HG02938 (cell line): ENCODE data around the gene OAS3.
"Not testable (repeated sequence)": the region's sequence is repeated elsewhere in the genome, so short reads cannot be mapped to it uniquely, and the experiment has no call there.

Experiments used
- ATAC-seq: cut with Tn5 transposase; IDR thresholded peaks from one replicate; pipeline ENCODE4 v1.9.1; 2021; ENCODE audit warnings: mild to moderate bottlenecking, moderate library complexity; ENCODE audit not compliant: unreplicated experiment

The OAS3 gene

DNA sequence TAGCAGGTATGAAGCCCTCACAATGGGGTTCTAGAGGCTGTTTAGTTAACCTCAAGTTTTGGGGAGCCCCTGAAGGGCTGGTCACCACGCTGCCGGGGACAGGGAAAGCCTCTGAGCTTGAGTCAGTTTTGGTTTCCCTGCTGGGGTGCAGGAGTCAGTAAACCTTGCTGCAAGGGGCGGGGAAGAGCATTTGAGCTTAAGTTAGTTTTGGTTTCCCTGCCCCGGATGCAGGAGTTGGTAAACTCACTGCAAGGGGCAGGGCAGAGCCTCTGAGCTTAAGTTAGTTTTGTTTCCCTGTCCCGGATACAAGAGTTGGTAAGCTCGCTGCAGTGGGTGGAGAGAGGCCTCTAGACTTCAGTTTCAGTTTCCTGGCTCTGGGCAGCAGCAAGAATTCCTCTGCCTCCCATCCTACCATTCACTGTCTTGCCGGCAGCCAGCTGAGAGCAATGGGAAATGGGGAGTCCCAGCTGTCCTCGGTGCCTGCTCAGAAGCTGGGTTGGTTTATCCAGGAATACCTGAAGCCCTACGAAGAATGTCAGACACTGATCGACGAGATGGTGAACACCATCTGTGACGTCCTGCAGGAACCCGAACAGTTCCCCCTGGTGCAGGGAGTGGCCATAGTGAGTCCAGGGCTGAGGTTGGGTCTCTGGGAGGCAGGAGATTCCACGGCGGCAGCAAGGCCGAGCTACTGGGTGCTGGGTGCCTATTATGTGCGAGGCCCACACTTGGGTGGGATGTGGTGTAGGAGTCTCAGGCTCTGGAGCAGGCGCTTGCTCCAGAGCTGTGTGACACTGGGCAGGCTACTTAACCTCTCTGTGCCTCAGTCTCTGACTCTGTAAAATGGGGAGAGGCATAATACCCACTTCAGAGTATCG lies 40.1 kb downstream of the OAS3 start, which contains the start of gene OAS2:
Gene OAS2, plus strand, starts transcription at position 357 of the 878 bp plus-strand sequence. Its CDS starts 90 bp downstream, at position 447.
- peak; percentile 93 for ATAC-seq

DNA sequence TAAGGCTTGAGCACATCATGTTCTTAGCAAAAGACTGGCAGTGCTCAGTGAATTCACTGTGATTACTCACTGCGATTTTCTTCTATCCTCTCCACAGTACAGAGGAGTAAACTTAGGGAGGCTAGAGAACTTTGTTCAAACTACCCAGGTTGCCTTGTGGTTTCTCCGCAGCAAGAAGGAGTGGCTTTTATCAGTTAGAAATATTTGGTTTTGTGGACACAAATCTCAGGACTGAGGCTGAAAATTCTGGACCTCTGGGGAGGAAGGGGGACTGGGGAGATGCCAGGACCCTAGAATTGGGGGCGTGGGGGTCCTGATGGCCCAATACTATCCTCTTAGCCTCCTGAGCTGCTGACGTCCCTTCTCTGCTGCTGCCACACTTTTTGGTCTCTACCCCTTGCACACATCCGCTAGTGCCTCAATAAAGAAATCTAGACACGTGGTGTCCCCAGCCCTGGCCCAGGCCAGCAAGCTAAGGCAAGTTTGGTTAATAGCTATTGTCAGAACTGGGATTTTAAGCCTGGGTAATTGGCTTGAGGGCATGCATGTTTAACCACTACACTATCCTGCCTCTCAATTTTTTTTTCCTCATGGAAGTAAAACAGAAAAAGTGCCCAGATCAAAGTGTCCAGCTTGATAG lies 40.9 kb downstream of the OAS3 start:
- no peak for ATAC-seq

DNA sequence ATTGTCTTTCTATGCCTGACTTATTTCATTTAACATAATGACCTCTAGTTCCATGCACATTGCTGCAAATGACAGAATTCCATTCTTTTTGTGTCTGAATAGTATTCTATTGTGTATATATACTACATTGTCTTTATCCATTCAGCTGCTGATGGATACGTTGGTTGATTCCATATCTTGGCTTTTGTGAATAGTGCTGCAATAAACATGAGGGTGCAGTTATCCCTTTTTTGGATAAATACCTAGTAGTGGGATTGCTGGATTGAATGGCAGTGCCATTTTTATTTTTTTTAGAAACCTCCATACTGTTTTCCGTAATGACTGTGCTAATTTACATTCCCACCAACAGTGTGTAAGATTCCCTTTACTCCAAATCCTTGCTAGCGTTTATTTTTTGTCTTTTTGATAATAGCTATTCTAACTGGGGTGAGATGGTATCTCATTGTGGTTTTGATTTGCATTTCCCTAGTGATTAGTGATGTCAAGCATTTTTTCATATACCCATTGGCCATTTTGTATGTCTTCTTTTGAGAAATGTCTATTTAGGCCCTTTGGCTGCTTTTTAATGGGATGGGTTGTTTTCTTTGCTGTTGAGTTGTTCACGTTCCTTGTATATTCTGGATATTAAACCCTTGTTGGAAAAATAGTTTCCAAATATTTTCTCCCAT lies 42.4 kb downstream of the OAS3 start:
- ATAC-seq: no peak

DNA sequence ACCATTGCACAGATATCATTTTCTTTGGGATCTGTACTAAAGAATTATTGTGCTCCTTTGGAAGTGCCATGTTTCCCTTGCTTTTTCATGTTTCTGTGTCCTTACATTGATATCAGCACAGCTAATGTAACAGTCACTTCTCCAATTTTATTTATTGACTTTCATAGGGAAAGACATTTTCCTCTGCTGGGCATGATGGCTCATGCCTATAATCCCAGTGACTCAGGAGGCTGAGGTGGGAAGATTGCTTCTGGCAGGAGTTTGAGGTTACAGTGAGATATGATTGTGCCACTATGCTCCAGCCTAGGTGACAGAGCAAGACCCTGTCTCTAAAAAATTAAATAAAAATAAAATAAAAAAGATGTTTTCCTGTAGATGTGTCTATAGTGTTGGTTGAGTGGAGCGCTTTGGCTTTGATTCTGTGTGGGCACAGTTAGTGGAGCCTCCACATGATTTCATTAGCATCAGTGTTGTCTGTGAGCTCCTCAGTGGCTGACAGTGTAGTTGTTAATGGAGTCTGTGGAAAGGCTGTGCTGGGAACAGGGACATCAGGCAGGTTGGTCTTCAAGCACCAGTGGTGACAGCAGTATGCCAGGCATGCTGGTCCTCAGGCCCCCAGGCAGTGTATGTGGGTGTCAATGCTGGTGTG lies 47.5 kb downstream of the OAS3 start:
- ATAC-seq: no peak

DNA sequence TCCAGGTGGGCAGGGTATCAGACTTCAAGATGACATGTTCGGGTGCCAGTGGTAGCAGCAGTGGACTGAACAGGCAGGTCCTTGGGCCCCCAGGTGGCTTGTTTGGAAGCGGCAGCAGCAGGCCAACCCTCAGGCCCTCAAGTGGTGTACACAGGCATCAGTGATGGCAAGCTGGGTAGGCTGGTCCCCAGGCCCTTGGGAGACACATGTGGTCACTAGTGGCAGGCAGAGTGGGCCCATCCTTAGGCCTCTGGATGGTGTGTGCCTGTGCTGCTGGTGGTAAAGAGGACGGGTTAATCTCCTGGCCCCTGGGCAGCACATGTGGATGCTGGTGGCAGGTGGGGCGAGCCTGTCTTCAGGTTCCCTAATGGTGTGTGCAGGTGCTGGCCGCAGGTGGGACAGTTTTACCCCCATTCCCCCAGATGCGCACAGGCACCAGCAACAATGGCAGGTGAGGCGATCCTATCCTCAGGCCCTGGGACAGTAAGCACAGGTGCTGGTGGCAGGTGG lies 48.1 kb downstream of the OAS3 start:
- no peak for ATAC-seq

DNA sequence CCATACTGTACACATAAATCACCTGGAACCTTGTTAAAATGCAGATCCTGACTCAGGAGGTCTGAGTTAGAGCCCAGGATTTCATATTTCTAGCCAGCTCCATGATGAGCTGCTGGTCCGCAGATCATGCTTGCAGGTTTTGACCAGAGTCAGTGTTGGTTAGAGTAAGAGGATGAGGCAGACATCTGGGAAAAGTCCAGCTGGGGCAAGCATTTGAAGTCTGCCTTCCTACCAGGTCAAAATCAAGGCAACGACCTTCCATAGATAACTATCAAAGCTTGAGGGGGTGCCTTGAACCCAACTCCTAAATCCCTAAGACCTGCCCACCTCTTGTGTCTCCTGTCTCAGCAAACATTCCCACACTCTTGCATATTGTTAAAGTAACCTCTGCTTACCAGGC lies 49.3 kb downstream of the OAS3 start:
- no peak for ATAC-seq

DNA sequence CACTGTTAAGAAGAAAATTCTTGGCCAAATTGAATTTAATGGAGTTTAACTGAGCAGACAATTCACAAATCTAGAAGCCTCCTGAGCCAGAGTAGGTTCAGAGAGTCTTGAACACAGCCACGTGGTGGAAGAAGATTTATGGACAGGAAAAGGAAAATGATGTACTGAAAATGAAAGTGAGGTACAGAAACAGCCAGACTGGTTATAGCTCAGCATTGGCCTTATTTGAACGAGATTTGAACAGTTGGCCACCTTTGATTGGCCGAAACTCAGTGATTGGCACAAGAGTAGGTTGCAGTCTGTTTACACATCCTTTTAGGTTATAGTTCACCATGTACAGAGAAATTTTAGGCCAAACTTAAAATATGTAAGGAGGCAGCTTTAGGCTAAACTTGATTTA lies 50.0 kb downstream of the OAS3 start:
- ATAC-seq: no peak

DNA sequence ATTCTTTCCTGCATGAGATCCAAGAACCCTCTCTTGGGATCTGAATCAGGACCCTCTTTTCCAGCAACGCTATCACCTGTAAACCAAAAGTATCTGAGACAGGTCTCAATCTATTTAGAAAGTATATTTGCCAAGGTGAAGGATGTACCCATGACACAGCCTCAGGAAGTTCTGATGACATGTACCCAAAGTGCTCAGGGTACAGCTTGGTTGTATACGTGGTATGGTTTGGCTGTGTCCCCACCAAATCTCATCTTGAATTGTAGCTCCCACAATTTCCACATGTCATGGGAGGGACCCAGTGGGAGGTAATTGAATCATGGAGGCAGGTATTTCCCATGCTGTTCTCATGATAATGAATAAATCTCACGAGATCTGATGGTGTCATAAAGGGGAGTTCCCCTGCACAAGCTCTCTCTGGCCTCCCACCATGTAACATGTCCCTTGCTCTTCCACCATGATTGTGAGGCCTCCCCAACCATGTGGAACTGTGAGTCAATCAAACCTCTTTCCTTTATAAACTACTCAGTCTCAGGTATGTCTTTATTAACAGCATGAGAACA lies 50.6 kb downstream of the OAS3 start:
- not testable (repeated sequence) for ATAC-seq

DNA sequence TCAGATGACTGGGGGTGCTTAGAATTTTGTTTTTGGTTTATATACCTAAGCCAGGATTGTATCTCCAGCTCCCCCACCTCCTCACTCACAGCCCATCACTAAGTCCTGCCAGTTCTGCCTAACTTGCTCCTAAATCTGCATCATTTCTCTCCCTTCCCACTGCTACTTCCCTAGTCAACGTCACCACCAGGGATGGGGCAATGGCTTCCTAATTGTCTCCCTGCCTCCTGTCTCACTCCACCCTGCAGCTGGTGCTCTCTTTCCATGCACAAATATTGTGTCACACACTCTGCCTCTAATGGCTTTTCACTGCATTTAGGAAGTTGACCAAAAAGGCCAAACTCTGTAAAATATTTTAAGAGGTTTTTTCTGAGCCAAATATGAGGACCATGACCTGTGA lies 51.5 kb downstream of the OAS3 start:
- ATAC-seq: no peak

DNA sequence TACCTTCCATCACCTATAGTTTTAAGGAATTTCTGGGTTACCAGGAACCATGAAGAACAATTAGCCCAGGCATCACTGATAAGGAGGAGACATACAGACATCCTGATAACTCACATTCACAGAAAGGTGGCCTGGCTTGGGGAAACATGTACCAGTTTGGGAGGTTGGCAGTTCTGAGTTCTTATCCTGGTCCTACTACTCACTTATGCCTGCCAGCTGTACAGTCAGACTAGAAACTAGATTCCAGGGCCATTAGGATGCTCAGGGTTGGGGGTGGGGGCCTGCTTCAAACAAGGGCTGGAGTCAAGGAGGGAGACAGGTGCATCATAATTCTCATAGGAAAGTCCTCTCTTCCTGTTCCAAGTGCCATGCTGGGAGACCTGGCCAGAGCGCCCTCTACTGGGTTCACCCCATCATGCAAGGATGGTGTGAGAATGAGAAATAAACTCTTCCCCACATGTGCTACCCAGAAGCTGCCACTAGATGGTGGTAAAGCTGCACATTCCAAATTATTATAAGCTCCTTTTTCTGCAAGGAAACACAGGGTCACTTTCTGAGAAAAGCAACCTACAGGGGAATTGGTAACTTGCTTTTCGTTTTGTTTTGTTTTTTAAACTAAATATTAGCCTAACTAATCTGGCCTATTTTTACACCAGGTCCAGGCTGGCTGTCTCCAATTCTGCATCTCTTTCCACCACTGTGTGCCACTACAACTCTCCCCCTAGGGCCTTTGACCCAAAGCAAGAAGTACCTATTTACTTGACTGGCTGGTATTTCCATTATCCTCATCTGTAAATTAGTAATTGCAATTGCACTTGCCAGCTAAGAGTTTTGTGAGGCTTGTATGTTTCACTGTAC lies 54.5 kb downstream of the OAS3 start:
- no peak for ATAC-seq

DNA sequence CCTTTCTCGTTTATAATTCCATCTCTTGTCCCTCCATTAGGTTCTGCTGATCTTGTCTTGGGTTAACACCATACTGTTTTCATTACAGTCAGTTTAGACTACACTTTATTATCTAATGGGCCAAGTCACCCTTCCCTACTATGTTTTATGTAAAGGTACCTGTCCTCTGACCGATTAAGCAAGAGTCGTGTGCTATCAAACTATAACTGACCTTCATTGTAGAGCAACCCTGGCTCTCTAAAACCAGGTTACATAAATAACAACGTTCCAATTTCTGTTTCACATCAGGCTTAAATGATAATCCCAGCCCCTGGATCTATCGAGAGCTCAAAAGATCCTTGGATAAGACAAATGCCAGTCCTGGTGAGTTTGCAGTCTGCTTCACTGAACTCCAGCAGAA lies 56.7 kb downstream of the OAS3 start:
- ATAC-seq: no peak

DNA sequence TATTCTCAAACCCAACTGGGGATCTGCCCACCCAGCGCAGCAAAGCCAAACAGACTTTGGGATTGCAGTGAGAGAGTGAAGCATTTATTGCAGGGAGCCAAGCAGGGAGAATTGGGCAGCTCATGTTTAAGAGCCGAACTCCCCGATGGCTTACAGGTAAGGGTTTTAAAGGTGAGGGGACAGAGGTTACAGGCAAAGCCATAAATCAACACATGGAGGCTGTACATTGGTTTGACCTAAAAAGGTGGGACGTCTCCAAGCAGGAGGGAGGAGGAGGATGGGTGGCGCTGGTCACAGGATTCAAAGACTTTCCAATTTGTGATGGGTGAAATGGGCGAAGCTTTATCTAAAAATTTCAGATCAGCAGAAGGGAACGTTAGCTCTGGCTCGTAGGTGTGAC lies 58.2 kb downstream of the OAS3 start:
- no peak for ATAC-seq

DNA sequence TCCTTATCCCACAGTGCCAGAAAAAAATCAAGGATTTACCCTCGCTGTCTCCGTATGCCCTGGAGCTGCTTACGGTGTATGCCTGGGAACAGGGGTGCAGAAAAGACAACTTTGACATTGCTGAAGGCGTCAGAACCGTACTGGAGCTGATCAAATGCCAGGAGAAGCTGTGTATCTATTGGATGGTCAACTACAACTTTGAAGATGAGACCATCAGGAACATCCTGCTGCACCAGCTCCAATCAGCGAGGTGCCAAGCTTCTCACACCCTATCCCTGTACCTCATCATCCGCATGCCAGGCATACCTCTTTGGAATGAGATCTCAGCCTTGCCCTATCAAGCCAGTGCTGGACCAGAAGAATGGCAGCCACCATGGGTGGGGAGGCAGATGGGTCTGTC lies 59.2 kb downstream of the OAS3 start:
- ATAC-seq: no peak

DNA sequence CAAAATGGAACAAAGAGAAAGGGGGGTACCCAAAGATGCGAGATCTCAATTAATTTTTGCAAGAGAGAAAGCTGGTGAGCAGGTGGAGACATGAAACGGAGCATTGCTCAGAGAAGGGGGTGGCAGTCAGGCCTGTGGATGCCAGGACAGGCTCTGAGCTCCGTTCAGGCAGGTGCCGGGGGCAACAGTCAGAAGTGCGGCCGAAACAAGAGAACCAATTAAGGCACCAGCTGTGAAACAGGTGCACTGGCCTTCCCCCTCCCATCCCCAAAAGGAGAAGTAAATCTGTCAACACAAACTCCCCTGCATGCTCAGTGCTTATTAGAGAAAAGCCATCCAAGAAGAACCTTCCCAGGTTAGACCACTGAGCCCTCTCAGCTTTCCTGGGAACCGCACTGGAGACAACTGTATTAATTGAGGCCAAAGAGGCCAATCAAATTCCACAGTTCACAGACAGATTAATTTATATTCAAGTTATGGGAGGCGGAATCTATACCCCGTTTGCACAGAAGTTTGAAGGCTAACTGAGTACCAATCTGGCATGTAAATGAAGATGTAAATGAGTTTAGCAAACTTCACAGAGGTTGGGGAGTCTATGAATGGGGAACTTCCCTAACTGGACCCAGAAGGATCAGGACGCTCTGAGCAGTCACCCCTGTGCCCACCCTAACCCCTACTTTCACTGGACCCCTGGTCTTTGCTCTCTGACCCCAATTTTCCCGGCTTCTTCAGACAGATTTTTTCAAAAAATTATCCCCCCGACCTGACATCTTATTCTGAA lies 60.9 kb downstream of the OAS3 start:
- ATAC-seq: peak; percentile 81

DNA sequence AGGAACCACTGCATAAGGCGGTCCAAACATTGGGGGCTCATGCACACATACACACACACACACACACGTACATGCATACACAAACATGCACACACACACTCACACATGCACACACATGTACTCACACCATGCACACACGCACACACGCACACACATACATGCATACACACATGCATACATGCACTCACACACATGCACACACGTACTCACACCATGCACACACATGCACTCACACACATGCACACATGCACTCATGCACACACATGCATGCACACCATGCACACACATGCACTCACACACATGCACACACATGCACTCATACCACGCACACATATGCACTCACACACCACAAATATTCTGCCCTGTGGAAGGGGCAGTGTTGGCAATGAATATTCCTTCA lies 62.2 kb downstream of the OAS3 start:
- no peak for ATAC-seq

DNA sequence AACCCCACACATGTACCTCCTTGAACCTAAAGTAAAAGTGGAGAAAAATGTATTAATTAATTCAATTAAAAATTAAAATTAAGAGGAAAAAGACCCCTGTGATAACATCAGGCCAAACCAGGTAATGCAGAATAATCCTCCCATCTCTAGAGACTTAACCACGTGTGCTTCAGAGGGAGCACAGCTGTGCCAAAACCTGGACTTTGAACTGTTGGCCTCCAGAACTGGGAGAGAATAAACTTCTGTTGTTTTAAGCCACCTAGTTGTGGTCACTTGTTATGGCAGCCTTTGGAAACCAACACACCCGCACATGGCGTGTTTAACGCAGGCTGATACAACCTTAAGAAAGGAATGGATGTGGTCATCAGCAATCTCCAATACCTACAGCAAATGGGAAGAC lies 63.9 kb downstream of the OAS3 start:
- ATAC-seq: no peak

DNA sequence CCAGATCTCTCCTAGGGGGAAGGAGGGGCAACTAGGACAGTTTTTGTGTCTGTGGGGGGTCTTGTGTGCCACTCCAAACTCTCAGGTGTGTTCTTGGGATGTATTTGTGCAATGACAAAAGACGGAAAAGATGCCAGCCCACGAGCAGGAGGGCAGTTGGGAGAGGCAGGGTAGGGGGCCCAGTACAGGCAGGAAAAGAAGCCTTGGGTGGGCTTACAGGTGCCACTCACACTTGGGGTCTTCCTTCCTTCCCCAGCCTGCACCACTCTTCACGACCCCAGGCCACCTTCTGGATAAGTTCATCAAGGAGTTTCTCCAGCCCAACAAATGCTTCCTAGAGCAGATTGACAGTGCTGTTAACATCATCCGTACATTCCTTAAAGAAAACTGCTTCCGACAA lies 64.4 kb downstream of the OAS3 start:
- no peak for ATAC-seq

DNA sequence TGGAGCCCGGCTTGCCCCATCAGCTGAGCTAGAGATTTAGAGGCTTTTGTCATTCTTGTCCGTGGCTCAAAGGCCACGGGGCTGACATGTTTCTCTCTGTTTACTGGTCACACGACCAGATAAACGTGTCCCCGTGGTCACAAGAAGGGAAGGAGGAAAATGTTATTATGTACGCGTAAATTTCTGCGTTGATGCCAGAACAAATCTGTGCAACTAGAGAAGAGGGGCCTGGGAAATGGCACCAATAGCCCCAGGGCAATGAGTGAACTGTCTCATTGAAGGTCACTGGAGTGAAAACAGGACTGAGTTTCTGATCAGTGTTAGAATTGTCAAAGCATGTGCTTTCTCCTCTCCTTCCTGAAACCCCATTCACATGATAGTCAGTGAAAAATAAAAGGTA lies 65.4 kb downstream of the OAS3 start:
- ATAC-seq: no peak

DNA sequence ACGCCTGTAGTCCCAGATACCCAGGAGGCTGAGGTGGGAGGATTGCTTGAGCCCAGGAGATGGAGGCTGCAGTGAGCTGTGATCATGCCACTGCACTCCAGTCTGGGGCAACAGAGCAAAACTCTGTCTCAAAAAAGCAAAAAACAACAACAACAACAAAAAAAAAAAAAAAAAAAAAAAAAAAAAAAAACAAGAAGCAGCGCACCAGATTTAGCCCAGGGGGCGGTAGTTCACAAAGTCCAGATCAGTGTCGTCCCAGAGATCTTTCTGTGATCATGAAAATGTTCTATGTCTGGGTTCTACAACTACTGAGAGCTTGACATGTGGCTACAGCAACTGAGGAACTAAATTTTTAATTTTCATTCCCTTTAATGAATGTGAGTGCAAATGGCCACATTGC lies 67.5 kb downstream of the OAS3 start:
- ATAC-seq: no peak
